ENCODE measurements around the gene DDA1. TPM values are rescaled to one million over a fixed set of nuclear protein-coding genes. Genes with fewer than 3 reads are reported as not detected.

Gene DDA1
- total RNA-seq = 37.3 to 39.6 TPM (median 38.3 TPM) in 3 replicates

DNA sequence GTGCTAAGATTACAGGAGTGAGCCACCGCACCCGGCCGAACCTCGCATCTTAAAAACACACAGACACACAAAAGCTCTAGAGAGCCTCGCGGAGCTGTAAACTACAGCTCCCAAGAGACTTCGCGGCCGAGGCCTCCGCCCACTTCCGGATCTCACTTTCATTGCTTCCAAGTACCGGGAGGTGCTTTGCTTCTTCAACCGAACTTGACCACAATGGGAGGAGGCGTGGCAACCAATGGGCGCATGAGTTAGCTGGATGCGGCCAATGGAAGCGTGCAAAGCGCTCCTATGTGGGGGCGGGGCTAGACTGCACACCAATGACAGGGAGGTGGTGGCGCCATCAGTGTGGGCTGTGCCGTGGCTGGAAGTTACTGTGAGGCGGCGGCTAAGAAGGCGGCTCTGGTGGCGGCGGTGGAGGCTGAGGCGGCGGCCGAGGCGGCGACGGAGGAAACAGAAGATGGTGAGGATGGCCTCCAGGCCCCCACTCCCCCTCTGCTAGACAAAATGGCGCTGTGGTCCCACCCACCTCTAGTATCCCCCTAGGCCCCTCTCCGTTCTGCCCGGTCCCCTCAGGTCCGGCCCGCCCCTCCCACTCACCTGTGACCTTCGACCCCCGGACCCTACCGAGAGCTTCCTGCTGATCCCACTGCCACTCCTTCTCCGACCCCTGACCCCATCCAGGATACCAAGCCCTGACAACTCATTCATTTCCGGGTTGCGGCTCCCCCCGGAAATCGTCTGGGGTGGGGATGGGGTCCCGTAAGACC lies at the start of gene DDA1:
Gene DDA1, plus strand, starts transcription at position 366 of the 767 bp plus-strand sequence. Its CDS starts 92 bp downstream, at position 458.
- Mint-ChIP-seq H3K27me3 (ENCODE audit: low read depth) (no peaks in the 10 kb centered on the region), H3K27ac (peak within 1 kb of the TSS; percentile 94), H3K9me3 (no peaks in the 10 kb centered on the region), H3K4me1 (peaks cover 31% of the 10 kb centered on the region), H3K4me3 (peak within 1 kb of the TSS; percentile 97), H3K36me3 (peaks cover 7% of the 10 kb centered on the region)
- TF ChIP-seq CTCF (IDR thresholded peaks at IDR 0.05; ENCODE audit: unreplicated experiment) = no peak
- peak; percentile 96 to 98 for DNase-seq (ENCODE audit: low spot score in 2 of 2, unreplicated experiment in 2 of 2)

GRCh38 chr19:17259934-17260333 lies 49.4 kb upstream of the DDA1 start:
- Mint-ChIP-seq H3K27me3 (ENCODE audit: low read depth) (peaks cover 2% of the 10 kb centered on the region), H3K4me3 (no peak overlapping the region), H3K36me3 (no peaks in the 10 kb centered on the region), H3K27ac (no peak overlapping the region), H3K4me1 (no peaks in the 10 kb centered on the region), H3K9me3 (no peaks in the 10 kb centered on the region)
- DNase-seq (ENCODE audit: low spot score in 2 of 2, unreplicated experiment in 2 of 2) = no peak
- no peak for TF ChIP-seq CTCF (IDR thresholded peaks at IDR 0.05; ENCODE audit: unreplicated experiment)

- no peak overlapping the region for H3K4me3 Mint-ChIP-seq
- H3K27me3 Mint-ChIP-seq (ENCODE audit: low read depth) = peaks cover 2% of the 10 kb centered on the region
- TF ChIP-seq CTCF (IDR thresholded peaks at IDR 0.05; ENCODE audit: unreplicated experiment) = peak; percentile 90
- no peaks in the 10 kb centered on the region for H3K4me1 Mint-ChIP-seq
- DNase-seq (ENCODE audit: low spot score in 2 of 2, unreplicated experiment in 2 of 2) = peak; percentile 80 to 92
- no peaks in the 10 kb centered on the region for H3K36me3 Mint-ChIP-seq
- H3K27ac Mint-ChIP-seq = peak overlapping the region; percentile 58
- no peaks in the 10 kb centered on the region for H3K9me3 Mint-ChIP-seq
These were observed 48.5 kb upstream of the DDA1 start for GRCh38 chr19:17260842-17261325.

- H3K4me3 Mint-ChIP-seq = no peak overlapping the region
- TF ChIP-seq CTCF (IDR thresholded peaks at IDR 0.05; ENCODE audit: unreplicated experiment) = no peak
- H3K27ac Mint-ChIP-seq = peak overlapping the region; percentile 25
- no peaks in the 10 kb centered on the region for H3K36me3 Mint-ChIP-seq
- no peak for DNase-seq (ENCODE audit: low spot score in 2 of 2, unreplicated experiment in 2 of 2)
- no peaks in the 10 kb centered on the region for H3K9me3 Mint-ChIP-seq
- peaks cover 2% of the 10 kb centered on the region for H3K27me3 Mint-ChIP-seq (ENCODE audit: low read depth)
- H3K4me1 Mint-ChIP-seq = peaks cover 6% of the 10 kb centered on the region
These were observed 46.8 kb upstream of the DDA1 start for GRCh38 chr19:17262557-17262956.

- Mint-ChIP-seq H3K27ac (no peak overlapping the region), H3K4me1 (peaks cover 8% of the 10 kb centered on the region), H3K4me3 (no peak overlapping the region), H3K9me3 (no peaks in the 10 kb centered on the region), H3K27me3 (ENCODE audit: low read depth) (peaks cover 2% of the 10 kb centered on the region), H3K36me3 (no peaks in the 10 kb centered on the region)
- no peak for DNase-seq (ENCODE audit: low spot score in 2 of 2, unreplicated experiment in 2 of 2)
- TF ChIP-seq CTCF (IDR thresholded peaks at IDR 0.05; ENCODE audit: unreplicated experiment) = no peak
These were observed 45.4 kb upstream of the DDA1 start for GRCh38 chr19:17263712-17264640.

All from mesothelial cell of epicardium (in vitro differentiated cells).